ENCODE measurements around the gene HSPB7.
A peak's percentile ranks its signal among the peaks of the same experiment; 100 is the strongest.
"Not testable (repeated sequence)": the region's sequence is repeated elsewhere in the genome, so short reads cannot be mapped to it uniquely, and the experiment has no call there.

The HSPB7 gene

GRCh38 chr1:15985611-15986297 lies 32.1 kb downstream of the HSPB7 start:
- in situ Hi-C loops (cut with MboI; ENCODE audit: low pct_unique_long_range_greater_than_20kb, low sequenced_read_pairs, unreplicated experiment), result no loop called here
- TF ChIP-seq, protein P1, sequence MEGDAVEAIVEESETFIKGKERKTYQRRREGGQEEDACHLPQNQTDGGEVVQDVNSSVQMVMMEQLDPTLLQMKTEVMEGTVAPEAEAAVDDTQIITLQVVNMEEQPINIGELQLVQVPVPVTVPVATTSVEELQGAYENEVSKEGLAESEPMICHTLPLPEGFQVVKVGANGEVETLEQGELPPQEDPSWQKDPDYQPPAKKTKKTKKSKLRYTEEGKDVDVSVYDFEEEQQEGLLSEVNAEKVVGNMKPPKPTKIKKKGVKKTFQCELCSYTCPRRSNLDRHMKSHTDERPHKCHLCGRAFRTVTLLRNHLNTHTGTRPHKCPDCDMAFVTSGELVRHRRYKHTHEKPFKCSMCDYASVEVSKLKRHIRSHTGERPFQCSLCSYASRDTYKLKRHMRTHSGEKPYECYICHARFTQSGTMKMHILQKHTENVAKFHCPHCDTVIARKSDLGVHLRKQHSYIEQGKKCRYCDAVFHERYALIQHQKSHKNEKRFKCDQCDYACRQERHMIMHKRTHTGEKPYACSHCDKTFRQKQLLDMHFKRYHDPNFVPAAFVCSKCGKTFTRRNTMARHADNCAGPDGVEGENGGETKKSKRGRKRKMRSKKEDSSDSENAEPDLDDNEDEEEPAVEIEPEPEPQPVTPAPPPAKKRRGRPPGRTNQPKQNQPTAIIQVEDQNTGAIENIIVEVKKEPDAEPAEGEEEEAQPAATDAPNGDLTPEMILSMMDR (IDR thresholded peaks at IDR 0.05; ENCODE audit: extremely low read depth, insufficient read depth, missing control alignments), result no peak
- DNase-seq (ENCODE audit: low spot score), result no peak

GRCh38 chr1:15983275-15983674 lies 34.6 kb downstream of the HSPB7 start:
- in situ Hi-C loops (cut with MboI; ENCODE audit: low pct_unique_long_range_greater_than_20kb, low sequenced_read_pairs, unreplicated experiment), result no loop called here
- no peak for DNase-seq (ENCODE audit: low spot score)
- TF ChIP-seq, protein P1 (IDR thresholded peaks at IDR 0.05; ENCODE audit: extremely low read depth, insufficient read depth, missing control alignments), result no peak

- no peak for DNase-seq (ENCODE audit: low spot score)
- in situ Hi-C loops (cut with MboI; ENCODE audit: low pct_unique_long_range_greater_than_20kb, low sequenced_read_pairs, unreplicated experiment), result no loop called here
- TF ChIP-seq, protein P1 (IDR thresholded peaks at IDR 0.05; ENCODE audit: extremely low read depth, insufficient read depth, missing control alignments), result no peak
Observed at GRCh38 chr1:15981679-15982078, 36.2 kb downstream of the HSPB7 start.

DNA sequence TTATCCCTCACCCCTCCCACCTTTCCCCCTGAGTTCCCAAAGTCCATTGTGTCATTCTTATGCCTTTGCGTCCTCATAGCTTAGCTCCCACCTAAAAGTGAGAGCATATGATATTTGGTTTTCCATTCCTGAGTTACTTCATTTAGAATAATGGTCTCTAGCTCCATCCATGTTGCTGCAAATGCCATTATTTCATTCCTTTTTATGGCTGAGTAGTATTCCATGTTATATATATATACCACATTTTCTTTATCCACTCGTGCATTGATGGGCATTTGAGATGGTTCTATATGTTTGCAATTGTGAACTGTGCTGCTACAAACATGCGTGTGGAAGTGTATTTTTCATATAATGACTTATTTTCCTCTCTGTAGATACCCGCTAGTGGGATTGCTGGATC lies 39.9 kb downstream of the HSPB7 start:
- DNase-seq (ENCODE audit: low spot score); in situ Hi-C loops (cut with MboI; ENCODE audit: low pct_unique_long_range_greater_than_20kb, low sequenced_read_pairs, unreplicated experiment): not testable (repeated sequence)

DNA sequence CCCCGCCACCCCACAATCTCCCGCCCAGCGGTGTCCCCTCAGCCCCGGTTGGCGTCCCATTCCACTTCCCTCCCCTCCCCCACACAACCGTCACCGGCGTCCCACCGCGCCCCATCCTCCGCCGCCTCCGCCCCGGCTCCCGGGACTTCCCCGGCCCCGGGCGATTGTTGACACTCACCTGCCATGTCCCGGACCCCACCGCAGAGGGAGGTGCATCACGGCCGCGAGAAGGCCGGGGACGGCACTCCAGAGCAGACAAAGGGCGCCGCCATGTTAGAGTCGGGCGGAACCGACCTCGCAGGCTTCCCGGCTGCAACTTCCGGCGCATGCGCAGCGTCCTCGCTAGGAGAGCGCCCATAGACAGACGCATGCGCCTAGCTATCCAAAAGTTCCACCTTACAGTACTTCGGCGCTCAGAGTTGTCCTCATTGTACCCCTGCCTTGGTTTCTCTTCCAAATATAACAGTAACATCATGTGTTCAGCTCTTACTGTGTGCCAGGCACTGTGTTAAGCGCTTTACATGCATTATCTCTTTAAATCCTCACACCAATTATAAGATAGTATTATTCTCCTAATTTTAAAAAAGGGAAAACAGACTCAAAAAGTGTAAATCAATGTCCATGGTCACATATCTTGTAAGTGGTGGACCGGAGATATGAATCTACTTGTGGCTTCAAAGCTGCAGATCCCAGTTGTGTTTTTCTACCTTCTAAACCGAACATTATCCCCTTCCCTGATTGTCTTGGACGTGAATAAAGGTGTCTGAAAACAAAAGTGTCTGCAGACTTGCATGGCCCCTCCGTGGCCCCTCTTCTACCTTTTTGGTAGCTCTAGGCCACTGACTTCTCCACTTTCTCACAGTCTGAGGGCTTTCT lies 41.8 kb downstream of the HSPB7 start, which contains the start of gene ZBTB17:
TSS of gene ZBTB17 (minus strand) at position 297 of the 876 bp plus-strand sequence. CDS start 27,606 bp downstream, outside the sequence.
- DNase-seq (ENCODE audit: low spot score), result peak; percentile 95
- TF ChIP-seq, protein P1 (IDR thresholded peaks at IDR 0.05; ENCODE audit: extremely low read depth, insufficient read depth, missing control alignments), result no peak
- in situ Hi-C loops (cut with MboI; ENCODE audit: low pct_unique_long_range_greater_than_20kb, low sequenced_read_pairs, unreplicated experiment), result no loop called here

DNA sequence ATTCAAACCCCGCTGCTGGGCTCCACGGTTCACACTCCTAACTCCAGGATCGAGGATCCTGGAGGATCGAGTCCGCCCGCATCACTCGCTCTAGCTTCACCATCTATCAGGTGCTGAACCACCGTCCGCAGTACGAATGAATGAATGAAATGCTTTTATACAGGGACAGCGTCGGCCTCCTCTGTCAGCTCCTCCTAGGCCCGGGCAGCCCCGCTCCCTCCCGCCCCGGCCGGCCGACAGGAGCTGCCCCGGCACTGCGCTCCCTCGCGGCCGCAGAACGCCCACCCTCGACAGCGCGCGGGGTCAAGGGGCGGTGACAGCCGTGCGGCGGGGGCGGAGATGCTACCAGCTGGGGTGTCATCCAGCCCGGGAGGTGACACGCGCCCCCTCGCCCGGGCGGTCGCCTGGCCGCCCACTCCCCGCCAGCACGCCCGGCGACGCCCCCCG lies 42.5 kb downstream of the HSPB7 start:
- DNase-seq (ENCODE audit: low spot score), result peak; percentile 81
- in situ Hi-C loops (cut with MboI; ENCODE audit: low pct_unique_long_range_greater_than_20kb, low sequenced_read_pairs, unreplicated experiment), result no loop called here
- TF ChIP-seq, protein P1 (IDR thresholded peaks at IDR 0.05; ENCODE audit: extremely low read depth, insufficient read depth, missing control alignments), result peak; percentile 42

DNA sequence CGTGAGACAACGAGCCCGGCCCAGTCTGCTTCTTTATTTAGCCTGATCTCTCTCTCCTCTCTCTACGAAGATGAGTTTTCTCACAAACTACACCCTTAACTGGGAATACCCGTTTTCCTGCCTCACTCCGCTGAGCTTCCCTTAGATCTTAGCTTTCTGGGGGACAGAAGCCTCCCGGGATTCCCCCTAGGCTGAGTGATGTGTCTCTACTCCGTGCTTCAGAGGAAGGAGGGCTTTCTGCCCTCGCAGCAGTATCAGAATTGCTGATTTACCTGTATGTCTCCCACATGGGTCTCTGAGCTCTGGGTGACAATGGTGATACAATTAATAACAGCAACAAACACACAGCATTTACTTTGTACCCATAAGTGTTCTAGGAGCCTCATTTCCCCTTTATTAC lies 43.0 kb downstream of the HSPB7 start:
- TF ChIP-seq, protein P1 (IDR thresholded peaks at IDR 0.05; ENCODE audit: extremely low read depth, insufficient read depth, missing control alignments), result no peak
- in situ Hi-C loops (cut with MboI; ENCODE audit: low pct_unique_long_range_greater_than_20kb, low sequenced_read_pairs, unreplicated experiment), result no loop called here
- DNase-seq (ENCODE audit: low spot score), result peak; percentile 70

Data from GM13977 (cell line).